GM18507 (cell line): ENCODE measurements around the gene ESPL1.
"Not testable (repeated sequence)": the region's sequence is repeated elsewhere in the genome, so short reads cannot be mapped to it uniquely, and the experiment has no call there.

Experiments used
- DNase-seq: peaks from one replicate; pipeline ENCODE4 v3.0.0; 2011; ENCODE audit warnings: low read depth; ENCODE audit not compliant: insufficient read length; ENCODE audit errors: extremely low spot score
- FAIRE-seq: peaks from 2 replicates; lab custom pipeline; 2011; peaks lifted over from hg19 to GRCh38; lab: Jason Lieb, UNC

The ESPL1 gene

DNA sequence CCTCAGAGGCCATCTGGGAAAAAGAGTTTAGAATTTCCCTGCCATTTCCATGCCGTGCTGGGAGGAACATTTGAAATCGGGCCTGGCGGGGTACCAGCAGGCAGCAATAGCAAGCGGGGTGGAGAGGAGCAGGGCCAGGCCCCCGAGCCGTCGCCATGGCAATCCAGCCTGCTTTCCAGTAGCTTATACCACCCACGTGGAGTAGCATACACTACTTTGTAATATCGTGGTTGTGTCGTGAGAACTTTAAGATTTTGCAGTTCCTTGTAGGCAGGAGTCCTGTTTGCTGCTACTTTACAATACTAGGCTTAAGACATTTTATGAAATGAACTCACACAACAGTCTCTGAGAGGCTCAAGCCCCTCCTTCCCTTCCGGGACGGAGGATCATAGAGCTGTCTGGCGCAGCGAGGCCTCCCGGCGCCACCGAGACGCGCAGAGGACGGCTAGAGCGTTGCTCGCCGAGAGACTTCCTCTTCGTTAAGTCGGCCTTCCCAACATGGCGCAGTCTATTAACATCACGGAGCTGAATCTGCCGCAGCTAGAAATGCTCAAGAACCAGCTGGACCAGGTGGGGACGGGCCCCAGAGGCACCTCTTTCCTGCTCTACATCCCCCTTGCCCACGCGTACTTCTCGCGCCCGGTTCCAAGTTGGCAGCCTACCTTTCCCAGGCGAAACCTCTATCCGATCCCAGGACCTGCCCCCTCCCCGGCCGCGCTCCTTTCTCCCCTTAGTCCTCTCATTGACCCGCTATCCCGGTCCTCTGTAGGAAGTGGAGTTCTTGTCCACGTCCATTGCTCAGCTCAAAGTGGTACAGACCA is 27.2 kb downstream of the ESPL1 start, which contains the start of gene PFDN5:
TSS of gene PFDN5 (plus strand) at position 473 of the 821 bp plus-strand sequence. CDS start at position 499, 26 bp downstream.
- FAIRE-seq, result peak; percentile 95

DNA sequence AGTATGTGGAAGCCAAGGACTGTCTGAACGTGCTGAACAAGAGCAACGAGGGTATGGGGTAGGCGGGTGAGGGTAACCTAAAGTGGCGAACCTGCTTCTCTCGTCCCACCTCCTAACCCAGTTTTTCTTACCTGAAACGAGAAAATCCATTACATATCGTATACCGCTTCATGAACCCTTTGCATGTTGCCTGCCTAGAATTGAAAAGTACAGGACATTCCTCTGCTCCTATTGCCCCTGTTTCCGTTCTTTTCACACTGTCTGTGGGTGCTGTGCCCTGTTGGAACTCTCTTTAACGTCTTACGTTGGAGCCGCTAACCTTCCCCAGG is 27.8 kb downstream of the ESPL1 start:
- FAIRE-seq, result no peak
- DNase-seq, result no peak

More for the DNA sequence above, 27.2 kb downstream of the ESPL1 start, which contains the start of gene PFDN5:
- peak; percentile 75 for DNase-seq

GRCh38 chr12:53297106-53297505 is 29.0 kb downstream of the ESPL1 start:
- FAIRE-seq, DNase-seq: not testable (repeated sequence)

DNA sequence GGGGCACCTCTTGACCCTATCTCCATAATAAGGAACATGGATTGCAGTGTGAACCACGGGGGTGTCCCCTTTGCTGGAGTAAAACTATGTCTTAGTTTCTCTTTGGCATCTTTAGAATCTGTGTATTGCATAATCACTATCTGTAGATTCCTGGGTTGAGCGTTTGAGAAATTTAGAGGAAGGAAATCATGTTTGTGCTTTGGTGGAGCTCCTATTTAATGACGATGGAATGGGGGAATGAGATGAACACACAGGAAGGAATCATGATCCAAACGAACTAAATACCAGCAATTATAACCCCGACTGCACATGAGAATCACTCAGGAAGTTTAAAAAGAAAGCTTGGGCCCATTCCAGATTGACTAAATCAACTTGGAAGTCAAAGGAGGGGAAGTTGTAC is 30.1 kb downstream of the ESPL1 start:
- DNase-seq (no peak), FAIRE-seq (no peak)

GRCh38 chr12:53299101-53299453 is 31.0 kb downstream of the ESPL1 start:
- DNase-seq, result no peak
- no peak for FAIRE-seq

DNA sequence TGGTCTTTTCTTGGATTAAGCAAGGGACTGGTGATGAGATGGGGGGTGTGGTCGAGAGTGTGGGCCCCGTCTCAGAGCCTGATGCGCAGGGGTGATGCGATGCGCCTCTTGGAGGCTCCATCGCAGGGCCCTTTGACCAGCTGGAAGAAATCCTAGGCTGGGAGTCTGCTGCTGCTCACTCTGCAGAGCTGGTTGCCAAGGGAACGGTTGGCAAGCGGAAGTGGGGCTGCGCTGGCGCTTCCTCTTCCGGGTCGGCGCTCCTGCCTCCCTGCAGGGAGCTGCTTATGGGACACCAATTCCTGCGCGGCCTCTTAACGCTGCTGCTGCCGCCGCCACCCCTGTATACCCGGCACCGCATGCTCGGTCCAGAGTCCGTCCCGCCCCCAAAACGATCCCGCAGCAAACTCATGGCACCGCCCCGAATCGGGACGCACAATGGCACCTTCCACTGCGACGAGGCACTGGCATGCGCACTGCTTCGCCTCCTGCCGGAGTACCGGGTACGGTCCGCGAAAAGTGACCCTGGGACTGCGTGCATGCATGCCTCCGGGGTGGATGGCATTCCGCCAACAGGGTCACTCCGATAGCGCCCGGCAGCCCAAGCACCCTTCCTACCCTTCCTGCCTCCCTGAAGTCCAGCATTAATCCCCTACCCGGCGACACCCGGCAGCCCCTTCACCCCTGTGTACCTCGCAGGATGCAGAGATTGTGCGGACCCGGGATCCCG is 31.5 kb downstream of the ESPL1 start, which contains the start of gene MYG1:
TSS of gene MYG1 (plus strand) at position 242 of the 727 bp plus-strand sequence. CDS start at position 285, 43 bp downstream.
- FAIRE-seq (peak; percentile 79), DNase-seq (peak; percentile 79)

- no peak for FAIRE-seq
- no peak for DNase-seq
Measured at GRCh38 chr12:53300187-53300586, 32.1 kb downstream of the ESPL1 start.

GRCh38 chr12:53302903-53303302 is 34.8 kb downstream of the ESPL1 start:
- FAIRE-seq, result no peak
- no peak for DNase-seq

DNA sequence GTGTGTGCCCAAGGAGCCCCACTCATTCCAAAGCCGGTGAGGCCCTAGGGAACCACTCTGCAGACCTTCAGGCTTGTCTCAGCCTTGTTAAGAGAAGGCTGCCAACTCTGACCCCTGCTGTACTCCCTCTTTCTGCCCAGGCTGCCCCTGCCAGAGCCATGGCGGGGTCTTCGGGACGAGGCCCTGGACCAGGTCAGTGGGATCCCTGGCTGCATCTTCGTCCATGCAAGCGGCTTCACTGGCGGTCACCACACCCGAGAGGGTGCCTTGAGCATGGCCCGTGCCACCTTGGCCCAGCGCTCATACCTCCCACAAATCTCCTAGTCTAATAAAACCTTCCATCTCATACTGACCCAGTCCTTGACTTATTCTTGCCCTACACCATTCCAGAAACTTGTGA is 38.7 kb downstream of the ESPL1 start:
- DNase-seq (no peak), FAIRE-seq (no peak)

GRCh38 chr12:53308276-53308675 is 40.2 kb downstream of the ESPL1 start:
- FAIRE-seq, result no peak
- DNase-seq, result no peak

DNA sequence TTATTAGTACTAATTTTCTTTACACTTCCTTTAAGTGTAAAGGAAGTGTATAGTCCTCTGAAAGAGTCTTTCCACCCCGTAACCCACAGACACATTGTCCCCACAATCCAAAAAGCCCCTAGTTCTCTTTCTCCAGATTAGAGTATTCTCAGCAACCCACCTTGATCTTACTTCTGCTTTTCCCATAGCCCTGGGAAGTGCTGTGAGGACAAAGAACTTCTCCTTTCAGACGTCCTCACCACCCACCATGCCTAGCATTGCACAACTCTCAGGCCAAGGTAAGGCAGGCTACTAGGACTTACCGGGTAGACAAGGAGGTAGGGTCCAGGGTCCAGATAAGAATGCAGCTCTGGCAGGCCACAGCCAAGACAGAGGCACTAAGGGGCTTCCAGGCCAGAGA is 45.9 kb downstream of the ESPL1 start:
- no peak for FAIRE-seq
- no peak for DNase-seq

GRCh38 chr12:53320352-53321195 is 52.5 kb downstream of the ESPL1 start:
- FAIRE-seq (no peak), DNase-seq (no peak)

- FAIRE-seq, result peak; percentile 84
- DNase-seq, result peak; percentile 40
Measured at GRCh38 chr12:53324113-53324778, 56.1 kb downstream of the ESPL1 start.

DNA sequence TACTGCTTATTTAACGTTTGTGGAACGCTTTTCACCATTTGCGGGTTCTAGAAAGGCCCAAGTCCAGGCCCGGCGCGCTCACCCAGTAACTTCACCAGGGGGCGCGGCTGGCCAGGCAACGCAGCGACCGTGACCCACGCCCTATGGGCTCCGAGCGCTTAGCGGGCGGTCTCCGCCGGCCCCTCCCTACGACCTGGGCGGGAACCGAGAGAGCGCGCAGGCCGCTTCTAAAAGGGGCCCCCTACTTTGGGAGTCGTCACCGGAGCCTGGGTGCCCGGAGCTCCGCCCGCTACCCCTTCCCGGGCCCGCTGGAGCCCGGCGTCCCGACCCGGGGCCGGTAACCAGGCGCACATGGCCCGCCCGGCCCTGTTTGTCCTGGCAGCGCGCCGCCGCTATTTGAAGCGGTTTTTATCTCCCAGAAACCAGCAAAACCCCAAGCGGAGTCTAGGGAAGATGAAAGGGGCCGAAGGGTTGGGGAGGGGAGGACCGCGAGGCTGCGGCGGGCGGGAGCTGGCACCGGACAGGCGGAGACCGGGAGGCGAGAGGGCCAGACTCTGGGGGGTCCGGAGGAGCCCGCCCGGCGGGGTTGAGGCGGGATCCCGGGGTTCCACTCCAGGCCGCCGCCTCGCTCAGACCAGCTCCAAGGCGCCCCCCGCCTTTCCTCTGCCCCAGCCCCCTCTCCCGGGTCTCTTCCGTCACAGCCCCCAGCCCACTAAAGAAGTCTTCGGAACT is 56.8 kb downstream of the ESPL1 start:
- FAIRE-seq (no peak), DNase-seq (peak; percentile 85)

DNA sequence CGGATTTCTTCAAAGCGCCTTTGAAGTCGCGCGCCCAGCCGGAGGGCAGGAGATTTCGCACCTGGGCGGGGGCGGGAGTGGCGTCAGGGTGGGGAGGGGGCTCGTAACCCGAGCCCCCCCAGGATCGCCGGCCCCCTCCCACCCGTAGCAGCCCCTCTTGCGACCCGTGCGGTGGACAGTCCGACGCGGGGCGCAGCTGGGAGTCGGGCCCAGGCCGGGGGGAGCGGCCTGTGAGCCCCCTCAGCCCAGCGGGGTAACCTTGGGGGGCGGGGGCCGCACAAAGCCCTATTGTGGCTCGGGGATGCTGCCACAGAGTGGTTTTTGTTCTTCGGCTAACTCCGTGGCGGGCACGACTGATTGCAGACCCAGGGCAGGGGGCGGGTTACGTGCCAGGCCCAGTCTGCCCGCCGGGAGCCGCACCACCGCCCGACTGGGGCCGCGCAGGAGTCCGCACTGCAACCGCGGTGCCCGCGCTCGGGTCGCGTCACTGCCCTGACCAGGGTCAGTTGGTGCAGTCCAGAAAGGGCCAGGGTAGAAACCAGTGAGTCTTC is 57.5 kb downstream of the ESPL1 start:
- no peak for DNase-seq
- no peak for FAIRE-seq

DNA sequence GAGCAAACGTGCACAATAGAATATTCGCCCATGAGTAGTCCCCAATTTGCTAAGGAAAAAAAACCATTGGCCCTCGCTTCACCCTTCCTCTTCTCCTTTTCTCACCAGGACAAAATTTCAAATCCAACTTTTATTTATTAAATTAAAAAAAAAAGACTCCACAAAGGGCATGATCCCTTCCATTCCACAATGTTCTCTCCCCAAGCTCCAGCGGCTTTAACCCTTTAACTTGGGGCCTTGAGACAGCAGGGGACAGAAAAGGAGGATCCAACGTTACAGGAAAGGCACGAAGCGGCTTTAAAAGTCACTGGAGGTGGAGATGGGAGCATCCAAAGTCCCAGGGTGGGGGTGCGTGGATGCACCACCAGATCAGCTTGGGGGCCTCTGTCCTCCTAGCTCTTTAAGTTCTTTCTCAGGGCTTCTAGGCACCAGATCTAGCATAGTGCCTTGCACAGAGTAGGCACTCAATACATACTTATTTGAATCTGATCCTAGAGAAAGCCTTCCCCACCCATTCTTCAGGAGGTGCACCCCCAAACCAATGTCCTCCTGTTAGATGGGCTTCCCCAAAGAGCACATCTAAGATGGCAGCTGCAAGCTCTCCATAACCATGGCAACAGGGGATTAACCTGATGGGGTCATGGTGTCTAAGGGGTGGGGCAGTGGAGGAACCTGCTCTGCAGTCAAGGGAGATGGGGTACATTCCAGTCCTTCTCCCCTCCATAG is 58.5 kb downstream of the ESPL1 start:
- FAIRE-seq (no peak), DNase-seq (no peak)

DNA sequence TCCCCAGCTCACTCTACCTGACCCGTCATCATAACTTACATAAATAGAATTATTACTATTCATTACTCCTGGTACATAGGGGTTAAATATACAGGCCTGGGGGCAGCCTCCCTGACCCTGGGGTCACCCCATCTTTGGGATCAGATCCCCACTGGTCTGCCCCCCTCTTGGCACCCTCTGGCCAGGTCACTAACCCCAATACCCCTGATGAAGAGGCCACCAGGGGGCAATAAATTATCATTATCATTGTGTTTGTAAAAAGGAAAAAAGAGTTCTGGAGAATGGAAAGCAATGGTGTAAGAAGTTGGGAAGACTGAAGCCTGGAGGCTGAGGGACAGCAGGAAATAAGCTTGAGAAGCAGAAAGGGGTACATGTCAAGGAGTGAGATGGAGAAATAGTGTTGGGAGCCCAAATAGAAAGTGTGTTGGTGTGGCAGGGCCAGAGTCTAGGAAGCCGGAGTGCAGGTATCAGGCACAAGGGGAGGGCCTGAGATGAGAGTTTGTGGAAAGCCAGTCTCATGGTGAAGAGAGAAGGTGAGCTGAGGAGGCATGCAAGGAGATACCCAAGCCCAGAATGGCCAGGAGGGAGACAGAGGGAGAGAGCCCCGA is 59.4 kb downstream of the ESPL1 start:
- no peak for FAIRE-seq
- DNase-seq, result no peak
